SK-N-MC (cell line): ENCODE results near the gene CNNM2.
"Not testable (repeated sequence)": the region's sequence is repeated elsewhere in the genome, so short reads cannot be mapped to it uniquely, and the experiment has no call there.

ENCODE experiments used
- DNase-seq: peaks from one replicate; pipeline ENCODE4 v3.0.0-alpha.2; 2011; ENCODE audit warnings: low read depth, low spot score
- H3K27ac ChIP-seq: fragments of 200-600 bp; sonication (generic); 2 replicates; pipeline ENCODE4 v1.5.1; 2016; ENCODE audit warnings: mixed run types
- H3K36me3 ChIP-seq: fragments of 200-600 bp; sonication (generic); 2 replicates; pipeline ENCODE4 v1.6.1; 2017; ENCODE audit warnings: antibody characterized with exemption, low read length, mixed read lengths; ENCODE audit not compliant: insufficient read depth
- H3K4me3 ChIP-seq: fragments of 200-600 bp; sonication (generic); 2 replicates; pipeline ENCODE4 v1.5.1; 2016
- H3K9ac ChIP-seq: fragments of 200-600 bp; sonication (generic); 2 replicates; pipeline ENCODE4 v1.8.0; 2017; ENCODE audit warnings: mixed run types, mixed read lengths; ENCODE audit not compliant: insufficient read length
- H3K9me3 ChIP-seq: fragments of 200-600 bp; sonication (generic); 2 replicates; pipeline ENCODE4 v1.6.1; 2017; ENCODE audit warnings: low read depth, mild to moderate bottlenecking, antibody characterized with exemption, low read length, moderate library complexity, mixed read lengths
- EZH2 ChIP-seq: fragments of 200-600 bp; sonication (generic); IDR thresholded peaks from one replicate; pipeline ENCODE4 v1.6.1; 2017; ENCODE audit warnings: antibody characterized with exemption
- FOXP2 ChIP-seq: optimal IDR thresholded peaks from 2 replicates; pipeline ENCODE3; 2011; ENCODE audit warnings: mild to moderate bottlenecking, moderate library complexity; ENCODE audit not compliant: insufficient read depth; ENCODE audit errors: extremely low read length, control extremely low read depth
- POLR2AphosphoS5 ChIP-seq: IDR thresholded peaks from 2 replicates; pipeline ENCODE4 v1.6.1; 2012; ENCODE audit warnings: mild to moderate bottlenecking, low read depth, low read length, borderline replicate concordance

CNNM2 gene

GRCh38 chr10:102970562-102971340, 52.7 kb downstream of the CNNM2 start:
- Histone ChIP-seq H3K9me3 (no peaks in the 10 kb centered on the region), H3K27ac (no peak overlapping the region), H3K4me3 (no peak overlapping the region), H3K36me3 (no peaks in the 10 kb centered on the region), H3K9ac (no peak overlapping the region)
- DNase-seq, result no peak
- TF ChIP-seq FOXP2 (no peak), POLR2AphosphoS5 (no peak), EZH2 (no peak)

GRCh38 chr10:102975483-102976379, 57.6 kb downstream of the CNNM2 start:
- TF ChIP-seq EZH2, result no peak
- no peak for TF ChIP-seq FOXP2
- no peak for TF ChIP-seq POLR2AphosphoS5
- Histone ChIP-seq H3K9me3 (no peaks in the 10 kb centered on the region), H3K27ac (no peak overlapping the region), H3K9ac (no peak overlapping the region), H3K36me3 (no peaks in the 10 kb centered on the region), H3K4me3 (no peak overlapping the region)
- no peak for DNase-seq

- H3K4me3 ChIP-seq, DNase-seq, H3K36me3 ChIP-seq, H3K9ac ChIP-seq, H3K9me3 ChIP-seq, H3K27ac ChIP-seq: not testable (repeated sequence)
Observed at GRCh38 chr10:102976380-102976726, 58.3 kb downstream of the CNNM2 start.

- TF ChIP-seq FOXP2 (no peak), POLR2AphosphoS5 (no peak), EZH2 (no peak)
- H3K9ac ChIP-seq, result no peak overlapping the region
- no peaks in the 10 kb centered on the region for H3K9me3 ChIP-seq
- no peak overlapping the region for H3K4me3 ChIP-seq
- no peak for DNase-seq
- H3K36me3 ChIP-seq, result no peaks in the 10 kb centered on the region
- no peak overlapping the region for H3K27ac ChIP-seq
Observed at GRCh38 chr10:102982296-102982695, 64.2 kb downstream of the CNNM2 start.

GRCh38 chr10:102984086-102984485, 66.0 kb downstream of the CNNM2 start:
- no peak overlapping the region for H3K27ac ChIP-seq
- TF ChIP-seq FOXP2, result no peak
- no peak for TF ChIP-seq EZH2
- TF ChIP-seq POLR2AphosphoS5, result no peak
- no peaks in the 10 kb centered on the region for H3K36me3 ChIP-seq
- H3K4me3 ChIP-seq, result no peak overlapping the region
- H3K9ac ChIP-seq, result no peak overlapping the region
- H3K9me3 ChIP-seq, result no peaks in the 10 kb centered on the region
- DNase-seq, result no peak

GRCh38 chr10:102985811-102986210, 67.7 kb downstream of the CNNM2 start:
- Histone ChIP-seq H3K4me3 (no peak overlapping the region), H3K9me3 (no peaks in the 10 kb centered on the region), H3K9ac (no peak overlapping the region), H3K36me3 (no peaks in the 10 kb centered on the region), H3K27ac (no peak overlapping the region)
- no peak for DNase-seq
- no peak for TF ChIP-seq EZH2
- no peak for TF ChIP-seq POLR2AphosphoS5
- TF ChIP-seq FOXP2, result no peak

GRCh38 chr10:102988404-102989314, 70.6 kb downstream of the CNNM2 start:
- no peaks in the 10 kb centered on the region for H3K36me3 ChIP-seq
- H3K9ac ChIP-seq, result no peak overlapping the region
- TF ChIP-seq FOXP2, result no peak
- H3K27ac ChIP-seq, result no peak overlapping the region
- no peak for DNase-seq
- no peaks in the 10 kb centered on the region for H3K9me3 ChIP-seq
- H3K4me3 ChIP-seq, result no peak overlapping the region
